OCI-LY1 (cell line): ENCODE results near the gene OR10J1.

Source experiments
- H2AFZ ChIP-seq: fragments of 200-600 bp; sonication (generic), shearing (Covaris generic); 2 replicates; pipeline ENCODE4 v1.6.0; 2014; ENCODE audit warnings: antibody characterized with exemption, mild to moderate bottlenecking, low read length
- H3F3A ChIP-seq: fragments of 200-600 bp; sonication (generic), shearing (Covaris generic); 2 replicates; pipeline ENCODE4 v1.6.0; 2014; ENCODE audit warnings: mild to moderate bottlenecking, antibody characterized with exemption, low read length, moderate library complexity; ENCODE audit not compliant: insufficient read depth
- H3K27ac ChIP-seq: fragments of 200-600 bp; sonication (generic); 2 replicates; pipeline ENCODE4 v1.5.1; 2014; ENCODE audit warnings: low read length, mixed run types, mild to moderate bottlenecking, low read depth; ENCODE audit not compliant: poor library complexity, severe bottlenecking
- H3K27me3 ChIP-seq: fragments of 200-600 bp; sonication (generic); 2 replicates; pipeline ENCODE4 v1.6.0; 2014; ENCODE audit warnings: antibody characterized with exemption, mild to moderate bottlenecking, low read length, moderate library complexity; ENCODE audit not compliant: insufficient read depth
- H3K36me3 ChIP-seq: fragments of 200-600 bp; sonication (generic); 2 replicates; pipeline ENCODE4 v1.6.1; 2014; ENCODE audit warnings: mild to moderate bottlenecking, antibody characterized with exemption, low read length, moderate library complexity, mixed read lengths; ENCODE audit not compliant: insufficient read depth
- H3K4me1 ChIP-seq: fragments of 200-600 bp; sonication (generic); 2 replicates; pipeline ENCODE4 v1.5.1; 2014; ENCODE audit warnings: mild to moderate bottlenecking, low read length, moderate library complexity; ENCODE audit not compliant: insufficient read depth, severe bottlenecking
- H3K4me2 ChIP-seq: fragments of 200-600 bp; sonication (generic), shearing (Covaris generic); 2 replicates; pipeline ENCODE4 v1.6.1; 2014; ENCODE audit warnings: low read length
- H3K4me3 ChIP-seq: fragments of 200-600 bp; sonication (generic); 2 replicates; pipeline ENCODE4 v1.5.1; 2014; ENCODE audit warnings: low read length, low read depth, mild to moderate bottlenecking, mixed read lengths; ENCODE audit not compliant: poor library complexity, severe bottlenecking
- H3K79me2 ChIP-seq: fragments of 200-600 bp; shearing (Covaris generic); 2 replicates; pipeline ENCODE4 v1.6.1; 2016; ENCODE audit warnings: mixed run types, low read length, mixed read lengths; ENCODE audit not compliant: insufficient read depth
- H3K9ac ChIP-seq: fragments of 200-600 bp; sonication (generic), shearing (Covaris generic); 2 replicates; pipeline ENCODE4 v1.6.1; 2014; ENCODE audit warnings: mild to moderate bottlenecking, low read length, mixed read lengths
- H3K9me2 ChIP-seq: fragments of 200-600 bp; sonication (generic), shearing (Covaris generic); 2 replicates; pipeline ENCODE4 v1.6.1; 2014; ENCODE audit warnings: low read depth, mild to moderate bottlenecking, low read length, mixed read lengths
- H3K9me3 ChIP-seq: fragments of 200-600 bp; shearing (Covaris generic); 2 replicates; pipeline ENCODE4 v1.6.1; 2014; ENCODE audit warnings: low read length, mixed read lengths
- H4K20me1 ChIP-seq: fragments of 200-600 bp; sonication (generic), shearing (Covaris generic); 2 replicates; pipeline ENCODE4 v1.6.0; 2016; ENCODE audit warnings: mild to moderate bottlenecking, low read length; ENCODE audit not compliant: insufficient read depth
- CTCF ChIP-seq: fragments of 200-600 bp; sonication (generic), shearing (Covaris generic); IDR thresholded peaks from 2 replicates; pipeline ENCODE4 v1.5.1; 2017; ENCODE audit warnings: mild to moderate bottlenecking, antibody characterized with exemption, low read length, moderate library complexity, mixed read lengths
- EZH2 ChIP-seq: fragments of 200-600 bp; sonication (generic), shearing (Covaris generic); IDR thresholded peaks from 2 replicates; pipeline ENCODE4 v1.8.0; 2017; ENCODE audit warnings: borderline replicate concordance, mixed run types, mild to moderate bottlenecking, antibody characterized with exemption, low read length, moderate library complexity, mixed read lengths

The OR10J1 gene

GRCh38 chr1:159421821-159422220 is 17.7 kb upstream of the OR10J1 start:
- no peaks in the 10 kb centered on the region for H3K79me2 ChIP-seq
- H3K4me2 ChIP-seq, result no peak overlapping the region
- H3K36me3 ChIP-seq, result no peaks in the 10 kb centered on the region
- H3K9me3 ChIP-seq, result 0 out of 2 replicates have a peak, but pooled peaks cover 3% of the 10 kb centered on the region
- H3K9me2 ChIP-seq, result no peaks in the 10 kb centered on the region
- no peaks in the 10 kb centered on the region for H3K27me3 ChIP-seq
- no peaks in the 10 kb centered on the region for H3F3A ChIP-seq
- H3K9ac ChIP-seq, result no peak overlapping the region
- no peak overlapping the region for H2AFZ ChIP-seq
- no peaks in the 10 kb centered on the region for H4K20me1 ChIP-seq
- TF ChIP-seq EZH2 (no peak), CTCF (peak; percentile 45; the same call in 1 of the 2 replicates)
- no peaks in the 10 kb centered on the region for H3K4me1 ChIP-seq
- no peak overlapping the region for H3K4me3 ChIP-seq
- no peak overlapping the region for H3K27ac ChIP-seq

GRCh38 chr1:159428536-159428935 is 11.0 kb upstream of the OR10J1 start:
- Histone ChIP-seq H3K27ac (no peak overlapping the region), H3F3A (no peaks in the 10 kb centered on the region), H3K9me2 (no peaks in the 10 kb centered on the region), H3K9ac (no peak overlapping the region), H3K79me2 (no peaks in the 10 kb centered on the region), H3K4me3 (no peak overlapping the region), H3K4me1 (no peaks in the 10 kb centered on the region), H3K9me3 (no peaks in the 10 kb centered on the region), H3K27me3 (no peaks in the 10 kb centered on the region), H3K4me2 (no peak overlapping the region), H3K36me3 (no peaks in the 10 kb centered on the region), H2AFZ (no peak overlapping the region), H4K20me1 (no peaks in the 10 kb centered on the region)
- TF ChIP-seq CTCF, result no peak
- TF ChIP-seq EZH2, result no peak

- Histone ChIP-seq H3K9me3 (no peaks in the 10 kb centered on the region), H3K79me2 (no peaks in the 10 kb centered on the region), H3K36me3 (no peaks in the 10 kb centered on the region), H3K9ac (no peak overlapping the region), H3K9me2 (no peaks in the 10 kb centered on the region), H3K27me3 (no peaks in the 10 kb centered on the region), H3F3A (no peaks in the 10 kb centered on the region), H3K4me3 (no peak overlapping the region), H2AFZ (no peak overlapping the region), H4K20me1 (no peaks in the 10 kb centered on the region), H3K4me2 (no peak overlapping the region), H3K27ac (no peak overlapping the region), H3K4me1 (no peaks in the 10 kb centered on the region)
- TF ChIP-seq EZH2 (no peak), CTCF (no peak)
Observed at GRCh38 chr1:159429074-159429861, 10.3 kb upstream of the OR10J1 start.
